GM12878 (cell line): ENCODE results near the gene UTP20. TPM values are rescaled to one million over a fixed set of nuclear protein-coding genes. Genes with fewer than 3 reads are reported as not detected.

ENCODE experiments used
- ATAC-seq: fragments of 200-7000 bp; cut with Tn5 transposase; 3 replicates; pipeline ENCODE4 v1.9.1; 2020; ENCODE audit warnings: mild to moderate bottlenecking, moderate library complexity
- BruUV-seq: library from RNA; stranded (reverse); fragments of 400-500 nt; replicated peaks from 2 replicates; lab custom pipeline; 2021; lab: Mats Ljungman, UMichigan
- CTCF ChIA-PET: fragments of 300-600 bp; sonication (Branson Sonifier 250); formaldehyde crosslinking; extraction: SDS; loops from one replicate; lab custom pipeline; 2021; ENCODE audit warnings: inconsistent platforms; lab: Yijun Ruan, JAX
- POLR2A ChIA-PET: fragments of 350-600 bp; formaldehyde crosslinking; extraction: SDS; loops from one replicate; lab custom pipeline; 2021; ENCODE audit warnings: inconsistent platforms; lab: Charles Lee
- RAD21 ChIA-PET: fragments of 300-600 bp; sonication (Branson Sonifier 250); formaldehyde crosslinking; loops from one replicate; lab custom pipeline; 2023; ENCODE audit warnings: antibody characterized with exemption; ENCODE audit not compliant: unreplicated experiment; lab: Charles Lee
- SMC1A ChIA-PET: fragments of 300-600 bp; sonication (Branson Sonifier 250); formaldehyde crosslinking; loops from one replicate; lab custom pipeline; 2023; ENCODE audit not compliant: unreplicated experiment, uncharacterized antibody; lab: Charles Lee
- DNase-seq: peaks from one replicate; pipeline ENCODE4 v3.0.0-alpha.2; 2011; ENCODE audit warnings: low read depth, low spot score
- FAIRE-seq: peaks from 3 replicates; lab custom pipeline; 2011; peaks lifted over from hg19 to GRCh38; lab: Jason Lieb, UNC
- H2AFZ ChIP-seq: 2 replicates; pipeline ENCODE4 v1.6.0; 2011; ENCODE audit warnings: low read depth, low read length, control low read depth; ENCODE audit not compliant: control insufficient read depth
- H3K27ac ChIP-seq: 2 replicates; pipeline ENCODE4 v1.5.1; 2011; ENCODE audit warnings: control low read depth; ENCODE audit not compliant: control insufficient read depth, insufficient read depth
- H3K27me3 ChIP-seq, 2 experiments: replicated peaks in 1 of 2; 2 replicates each; pipeline versions ENCODE4 v1.6.0 to v1.6.1; 2011; ENCODE audit warnings: low read length in 1 of 2; ENCODE audit not compliant: control insufficient read depth in 2 of 2, insufficient read depth in 2 of 2
- H3K36me3 ChIP-seq, 2 experiments: 2 replicates each; pipeline ENCODE4 v1.5.1; 2011; ENCODE audit warnings: low read length in 1 of 2; ENCODE audit not compliant: control insufficient read depth in 2 of 2, insufficient read depth in 2 of 2
- H3K4me1 ChIP-seq: 2 replicates; pipeline ENCODE4 v1.6.1; 2011; ENCODE audit warnings: mild to moderate bottlenecking, low read length, moderate library complexity, mixed read lengths; ENCODE audit not compliant: control insufficient read depth, insufficient read depth
- H3K4me2 ChIP-seq: 2 replicates; pipeline ENCODE4 v1.6.0; 2011; ENCODE audit warnings: control low read depth; ENCODE audit not compliant: control insufficient read depth, insufficient read depth
- H3K4me3 ChIP-seq: fragments of 200-600 bp; sonication (generic); 2 replicates; pipeline ENCODE4 v1.5.1; 2016
- H3K79me2 ChIP-seq: 2 replicates; pipeline ENCODE4 v1.6.0; 2011; ENCODE audit warnings: low read length; ENCODE audit not compliant: control insufficient read depth, insufficient read depth
- H3K9ac ChIP-seq: 2 replicates; pipeline ENCODE4 v1.8.0; 2011; ENCODE audit warnings: low read length, control low read depth, mixed read lengths; ENCODE audit not compliant: control insufficient read depth, insufficient read depth
- H3K9me3 ChIP-seq: replicated peaks from 3 replicates; pipeline ENCODE4 v1.5.1; 2011; ENCODE audit warnings: mild to moderate bottlenecking, low read length; ENCODE audit not compliant: control insufficient read depth, insufficient read depth
- H4K20me1 ChIP-seq: 2 replicates; pipeline ENCODE4 v1.6.0; 2011; ENCODE audit not compliant: control insufficient read depth, insufficient read depth
- BACH1 ChIP-seq: fragments of 450-650 bp; IDR thresholded peaks from 2 replicates; pipeline ENCODE4 v1.6.1; 2017; ENCODE audit warnings: mild to moderate bottlenecking, borderline replicate concordance
- BCL3 ChIP-seq: IDR thresholded peaks from 2 replicates; pipeline ENCODE4 v1.6.1; 2011; ENCODE audit warnings: borderline replicate concordance, low read depth, mild to moderate bottlenecking, moderate library complexity, low read length; ENCODE audit not compliant: insufficient read depth, poor library complexity, severe bottlenecking
- IKZF1 ChIP-seq: fragments of 450-650 bp; conservative IDR thresholded peaks from 2 replicates; pipeline ENCODE4 v1.6.1; 2017; ENCODE audit warnings: antibody characterized with exemption, mild to moderate bottlenecking
- KLF5 ChIP-seq: fragments of 450-650 bp; IDR thresholded peaks from 2 replicates; pipeline ENCODE4 v1.6.1; 2014; ENCODE audit warnings: mild to moderate bottlenecking; ENCODE audit not compliant: partially characterized antibody
- MXI1 ChIP-seq: fragments of 150-350 bp; IDR thresholded peaks from 2 replicates; pipeline ENCODE4 v1.6.1; 2011; ENCODE audit warnings: low read depth, mild to moderate bottlenecking, inconsistent platforms, low read length, improper control_type of control experiment
- NFIC ChIP-seq: IDR thresholded peaks from 2 replicates; pipeline ENCODE4 v1.6.1; 2012; ENCODE audit warnings: low read depth, mild to moderate bottlenecking, inconsistent platforms, low read length, moderate library complexity
- RB1 ChIP-seq: fragments of 450-650 bp; formaldehyde crosslinking; IDR thresholded peaks from 2 replicates; pipeline ENCODE4 v1.6.1; 2017; ENCODE audit warnings: mild to moderate bottlenecking, borderline replicate concordance
- RFX5 ChIP-seq: IDR thresholded peaks from 2 replicates; pipeline ENCODE4 v1.6.1; 2011; ENCODE audit warnings: low read depth, low read length, improper control_type of control experiment
- SP1 ChIP-seq: IDR thresholded peaks from one replicate; pipeline ENCODE4 v1.6.1; 2011; ENCODE audit warnings: low read depth, low read length
- STAT3 ChIP-seq: IDR thresholded peaks from 2 replicates; pipeline ENCODE4 v1.6.1; 2011; ENCODE audit warnings: low read depth, low read length, improper control_type of control experiment
- SUPT20H ChIP-seq: IDR thresholded peaks from 2 replicates; pipeline ENCODE4 v1.6.1; 2011; ENCODE audit warnings: low read depth, mild to moderate bottlenecking, low read length, moderate library complexity, borderline replicate concordance; ENCODE audit not compliant: control insufficient read depth
- ZSCAN29 ChIP-seq: fragments of 450-650 bp; IDR thresholded peaks from 2 replicates; pipeline ENCODE4 v1.6.1; 2017; ENCODE audit warnings: mild to moderate bottlenecking, moderate library complexity
- ZZZ3 ChIP-seq: IDR thresholded peaks from 2 replicates; pipeline ENCODE4 v1.6.1; 2011; ENCODE audit warnings: low read depth; ENCODE audit not compliant: control insufficient read depth, insufficient read length
- WGBS: methylation state at CpG from one replicate; pipeline ENCODE4 v1.1.6; 2016; ENCODE audit warnings: low lambda C conversion rate; ENCODE audit not compliant: insufficient replicate concordance, insufficient coverage; ENCODE audit errors: missing lambda C conversion rate; 5-methylcytosine and 5-hydroxymethylcytosine counted together
- in situ Hi-C: fragments of 300-500 bp; cut with MboI; formaldehyde crosslinking; loops from 9 replicates; pipeline ENCODE4 v1.14.3; 2018; ENCODE audit warnings: mixed read lengths
- intact Hi-C: fragments of 100-400 bp; cut with micrococcal nuclease; formaldehyde crosslinking; loops from one replicate; pipeline ENCODE4 v1.14.2; 2022; ENCODE audit not compliant: unreplicated experiment
- polyA plus RNA-seq, 11 experiments: library from polyadenylated mRNA; depleted of rRNA in 4 of 11; unstranded in 6 of 11; stranded (reverse) in 5 of 11; fragments of >200 nt; fragmentation: Nextera tagmentation in 4 of 11; fragmentation: Illumina TruSeq in 1 of 11; extraction: Ambion mirVana in 4 of 11; extraction: Trizol in 1 of 11; gene quantifications; 1 replicate in 1 of 11; 2 replicates in 10 of 11; pipeline versions ENCODE4 v1.2.1 to v1.2.3, GENCODE V29; 2011 to 2016; ENCODE audit warnings: inconsistent platforms in 2 of 11, missing spikeins in 2 of 11, low read depth in 1 of 11
- total RNA-seq, 4 experiments: library from RNA; depleted of rRNA in 3 of 4; stranded (reverse); fragments of >200 nt in 3 of 4; fragmentation: Illumina TruSeq in 1 of 4; extraction: Trizol in 1 of 4; gene quantifications; 2 replicates each; pipeline versions ENCODE4 v1.2.1 to v1.2.3, GENCODE V29; 2013 to 2021
- TF ChIP-seq, protein P1 (sequence below): fragments of 450-650 bp; IDR thresholded peaks from 2 replicates; pipeline ENCODE4 v1.6.1; 2017; ENCODE audit warnings: mild to moderate bottlenecking
- TF ChIP-seq, protein P2 (sequence below): IDR thresholded peaks from 2 replicates; pipeline ENCODE4 v1.6.1; 2012; ENCODE audit warnings: low read depth, low read length, improper control_type of control experiment
- TF ChIP-seq, protein P3 (sequence below): fragments of 450-650 bp; formaldehyde crosslinking; IDR thresholded peaks from 2 replicates; pipeline ENCODE4 v1.4.0; 2020; ENCODE audit warnings: mild to moderate bottlenecking, moderate library complexity

UTP20 gene
- total and polyA plus RNA-seq, 10 of the 15 experiments (the other 5 are each of a cell fraction or from before 2014, with no cell fraction given) = 3.6 to 25.6 (median 16.7) TPM

DNA sequence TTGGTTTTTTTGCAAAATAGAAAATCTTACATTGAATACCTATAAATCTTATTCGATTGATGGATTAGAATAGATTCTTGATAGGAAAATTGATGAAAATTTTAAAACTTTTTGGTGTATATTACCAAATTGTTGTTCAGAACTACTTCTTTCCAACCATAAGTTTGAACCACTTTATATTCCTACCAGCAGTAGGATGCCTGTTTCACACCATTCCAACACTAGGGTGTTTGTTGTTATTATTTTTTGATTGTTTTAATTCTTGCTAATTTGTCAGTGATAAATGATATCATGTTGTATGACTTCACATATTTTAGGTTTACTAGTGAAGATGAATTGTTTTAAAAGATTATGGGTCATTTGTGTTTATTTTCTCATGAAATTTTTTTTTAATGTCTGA lies 43.4 kb downstream of the UTP20 start (continued):
- TF ChIP-seq BCL3 (no peak), RB1 (no peak), MXI1 (no peak)
- TF ChIP-seq, protein P1, sequence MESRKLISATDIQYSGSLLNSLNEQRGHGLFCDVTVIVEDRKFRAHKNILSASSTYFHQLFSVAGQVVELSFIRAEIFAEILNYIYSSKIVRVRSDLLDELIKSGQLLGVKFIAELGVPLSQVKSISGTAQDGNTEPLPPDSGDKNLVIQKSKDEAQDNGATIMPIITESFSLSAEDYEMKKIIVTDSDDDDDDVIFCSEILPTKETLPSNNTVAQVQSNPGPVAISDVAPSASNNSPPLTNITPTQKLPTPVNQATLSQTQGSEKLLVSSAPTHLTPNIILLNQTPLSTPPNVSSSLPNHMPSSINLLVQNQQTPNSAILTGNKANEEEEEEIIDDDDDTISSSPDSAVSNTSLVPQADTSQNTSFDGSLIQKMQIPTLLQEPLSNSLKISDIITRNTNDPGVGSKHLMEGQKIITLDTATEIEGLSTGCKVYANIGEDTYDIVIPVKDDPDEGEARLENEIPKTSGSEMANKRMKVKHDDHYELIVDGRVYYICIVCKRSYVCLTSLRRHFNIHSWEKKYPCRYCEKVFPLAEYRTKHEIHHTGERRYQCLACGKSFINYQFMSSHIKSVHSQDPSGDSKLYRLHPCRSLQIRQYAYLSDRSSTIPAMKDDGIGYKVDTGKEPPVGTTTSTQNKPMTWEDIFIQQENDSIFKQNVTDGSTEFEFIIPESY = no peak

- ChIA-PET RAD21 (no interaction called here), SMC1A (no interaction called here), POLR2A (no interaction called here), CTCF (interaction anchor here (1.9 kb wide), 1 partner anchor 153 kb away, joined by 8 read pairs; no protein-coding TSS in a partner anchor)
- DNase-seq (no peak), ATAC-seq (no peak), FAIRE-seq (no peak)
- H3K9ac ChIP-seq = no peak overlapping the region
- no peaks in the 10 kb centered on the region for H3K27me3 ChIP-seq
- BruUV-seq = no TSS peak
- intact Hi-C loops = loop anchor here (10.0 kb wide), 1 partner anchor 151 kb away; no protein-coding TSS in a partner anchor
- H2AFZ ChIP-seq = no peak overlapping the region
- H3K4me3 ChIP-seq = no peak overlapping the region
- no peak overlapping the region for H3K27ac ChIP-seq
- no peaks in the 10 kb centered on the region for H4K20me1 ChIP-seq
- H3K79me2 ChIP-seq = no peaks in the 10 kb centered on the region
- H3K4me1 ChIP-seq = no peaks in the 10 kb centered on the region
- in situ Hi-C loops = no loop called here
- no peaks in the 10 kb centered on the region for H3K9me3 ChIP-seq
- H3K4me2 ChIP-seq = no peak overlapping the region
- WGBS = 92% methylated on average over 3 of the region's 3 CpGs
- peaks cover 0 to 15% of the 10 kb centered on the region in 2 experiments; a peak in 3 of 4 replicates for H3K36me3 ChIP-seq
- TF ChIP-seq BACH1 (no peak), ZSCAN29 (no peak), ZZZ3 (no peak), KLF5 (no peak), SUPT20H (no peak), IKZF1 (no peak), NFIC (no peak), STAT3 (no peak), SP1 (no peak), RFX5 (no peak)
- TF ChIP-seq, protein P2, sequence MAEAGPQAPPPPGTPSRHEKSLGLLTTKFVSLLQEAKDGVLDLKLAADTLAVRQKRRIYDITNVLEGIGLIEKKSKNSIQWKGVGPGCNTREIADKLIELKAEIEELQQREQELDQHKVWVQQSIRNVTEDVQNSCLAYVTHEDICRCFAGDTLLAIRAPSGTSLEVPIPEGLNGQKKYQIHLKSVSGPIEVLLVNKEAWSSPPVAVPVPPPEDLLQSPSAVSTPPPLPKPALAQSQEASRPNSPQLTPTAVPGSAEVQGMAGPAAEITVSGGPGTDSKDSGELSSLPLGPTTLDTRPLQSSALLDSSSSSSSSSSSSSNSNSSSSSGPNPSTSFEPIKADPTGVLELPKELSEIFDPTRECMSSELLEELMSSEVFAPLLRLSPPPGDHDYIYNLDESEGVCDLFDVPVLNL = no peak
- TF ChIP-seq, protein P3, sequence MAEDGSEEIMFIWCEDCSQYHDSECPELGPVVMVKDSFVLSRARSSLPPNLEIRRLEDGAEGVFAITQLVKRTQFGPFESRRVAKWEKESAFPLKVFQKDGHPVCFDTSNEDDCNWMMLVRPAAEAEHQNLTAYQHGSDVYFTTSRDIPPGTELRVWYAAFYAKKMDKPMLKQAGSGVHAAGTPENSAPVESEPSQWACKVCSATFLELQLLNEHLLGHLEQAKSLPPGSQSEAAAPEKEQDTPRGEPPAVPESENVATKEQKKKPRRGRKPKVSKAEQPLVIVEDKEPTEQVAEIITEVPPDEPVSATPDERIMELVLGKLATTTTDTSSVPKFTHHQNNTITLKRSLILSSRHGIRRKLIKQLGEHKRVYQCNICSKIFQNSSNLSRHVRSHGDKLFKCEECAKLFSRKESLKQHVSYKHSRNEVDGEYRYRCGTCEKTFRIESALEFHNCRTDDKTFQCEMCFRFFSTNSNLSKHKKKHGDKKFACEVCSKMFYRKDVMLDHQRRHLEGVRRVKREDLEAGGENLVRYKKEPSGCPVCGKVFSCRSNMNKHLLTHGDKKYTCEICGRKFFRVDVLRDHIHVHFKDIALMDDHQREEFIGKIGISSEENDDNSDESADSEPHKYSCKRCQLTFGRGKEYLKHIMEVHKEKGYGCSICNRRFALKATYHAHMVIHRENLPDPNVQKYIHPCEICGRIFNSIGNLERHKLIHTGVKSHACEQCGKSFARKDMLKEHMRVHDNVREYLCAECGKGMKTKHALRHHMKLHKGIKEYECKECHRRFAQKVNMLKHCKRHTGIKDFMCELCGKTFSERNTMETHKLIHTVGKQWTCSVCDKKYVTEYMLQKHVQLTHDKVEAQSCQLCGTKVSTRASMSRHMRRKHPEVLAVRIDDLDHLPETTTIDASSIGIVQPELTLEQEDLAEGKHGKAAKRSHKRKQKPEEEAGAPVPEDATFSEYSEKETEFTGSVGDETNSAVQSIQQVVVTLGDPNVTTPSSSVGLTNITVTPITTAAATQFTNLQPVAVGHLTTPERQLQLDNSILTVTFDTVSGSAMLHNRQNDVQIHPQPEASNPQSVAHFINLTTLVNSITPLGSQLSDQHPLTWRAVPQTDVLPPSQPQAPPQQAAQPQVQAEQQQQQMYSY (CRISPR knock-in tag) = no peak
These were observed 45.7 kb downstream of the UTP20 start for GRCh38 chr12:101325590-101325989.
